CD4-positive, alpha-beta T cell treated with Interleukin-1 beta for 1 hour (primary cell): ENCODE results near the gene SH3YL1.
A peak's percentile ranks its signal among the peaks of the same experiment; 100 is the strongest.

Experiments used
- DNase-seq, 2 donors: peaks; one replicate each; pipeline ENCODE4 v3.0.0-alpha.2; 2020 to 2022

The SH3YL1 gene

DNA sequence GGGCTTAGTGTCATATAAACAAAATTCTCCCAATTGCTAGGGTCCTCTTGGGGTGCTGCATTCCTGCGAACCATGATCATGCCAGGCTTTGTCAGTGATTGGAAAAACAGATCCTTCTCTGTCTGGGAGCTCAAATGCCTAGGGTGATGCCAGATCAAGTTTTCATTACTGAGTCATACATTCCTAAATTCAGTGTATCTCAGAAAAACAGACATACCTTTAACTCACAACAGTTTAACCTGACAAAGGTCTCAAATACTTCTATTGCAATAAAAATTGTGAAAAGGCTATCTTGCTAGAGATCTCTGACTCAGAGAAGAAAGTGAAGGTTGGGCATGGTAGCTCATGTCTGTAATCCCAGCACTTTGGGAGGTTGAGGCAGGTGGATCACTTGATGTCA is 86.9 kb downstream of the SH3YL1 start:
- no peak for DNase-seq

DNA sequence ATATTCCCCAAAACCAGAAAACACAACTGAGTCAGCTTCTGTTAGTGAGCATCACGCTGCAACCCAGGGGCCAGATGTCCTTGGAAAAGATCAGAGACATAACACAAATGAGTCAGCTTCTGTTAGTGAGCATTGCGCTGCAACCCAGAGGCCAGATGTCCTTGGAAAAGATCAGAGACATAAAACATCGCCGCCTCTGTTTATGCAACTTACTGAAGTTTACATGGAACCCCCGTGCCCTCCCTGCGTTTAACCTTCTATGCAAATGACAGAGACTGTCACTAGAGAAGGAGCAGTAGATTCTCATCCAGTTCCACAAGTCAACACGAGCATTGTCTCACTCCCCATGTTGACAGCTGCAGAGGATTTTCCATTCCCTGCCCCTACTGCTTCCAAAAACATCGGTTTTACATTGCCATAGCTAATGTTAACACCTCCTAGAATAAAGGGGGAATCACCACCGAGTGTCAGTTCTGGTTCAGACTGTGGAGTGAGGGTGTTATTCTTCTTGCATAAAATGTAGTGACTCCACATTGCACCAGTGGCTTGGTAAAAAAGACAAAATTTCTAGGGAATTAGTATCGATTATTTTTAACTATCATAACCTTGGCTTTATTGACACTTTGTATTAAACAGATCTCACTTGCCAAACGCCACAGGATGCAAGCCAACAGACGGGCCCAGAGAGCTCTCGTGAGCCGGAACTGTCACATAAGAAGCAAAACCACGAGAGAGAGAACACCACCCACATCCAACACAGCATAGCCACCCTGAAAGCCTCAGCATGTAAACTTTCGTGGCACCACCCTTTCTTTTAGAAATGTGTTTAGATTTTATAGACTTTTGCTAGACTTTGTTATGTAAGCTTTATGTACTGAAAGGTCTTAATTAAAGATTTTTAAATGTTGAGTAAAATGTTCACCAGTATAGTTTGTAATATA is 87.7 kb downstream of the SH3YL1 start:
- peak; percentile 52 to 56 for DNase-seq

DNA sequence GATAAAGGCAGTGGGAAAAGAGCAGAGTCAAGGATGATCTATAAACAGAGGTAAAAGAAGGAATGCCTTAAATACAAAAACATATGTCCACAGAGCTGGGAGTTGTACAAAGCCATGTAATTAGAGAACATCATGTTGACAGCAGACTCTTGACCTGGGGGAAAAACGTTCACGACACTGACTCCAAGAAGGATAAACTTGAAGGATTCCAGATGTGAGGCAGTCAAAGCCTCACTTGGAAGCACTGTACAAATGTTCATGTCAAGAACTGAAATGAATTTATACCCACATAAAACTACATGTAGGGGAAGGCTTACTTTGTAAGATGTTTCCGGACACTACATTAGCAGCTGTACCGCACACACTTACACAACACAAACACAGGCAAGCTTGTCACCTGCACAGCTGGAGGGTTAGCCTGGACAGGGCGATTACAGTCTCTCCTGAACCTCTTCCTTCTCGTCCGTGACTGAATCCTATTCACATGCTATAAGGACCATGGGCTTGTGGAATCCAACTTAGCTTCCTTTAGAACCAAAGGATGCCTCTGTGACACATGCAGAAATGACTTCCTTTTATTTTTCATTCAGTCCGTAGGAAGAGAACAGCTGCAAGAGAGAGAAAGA is 88.6 kb downstream of the SH3YL1 start:
- no peak for DNase-seq

DNA sequence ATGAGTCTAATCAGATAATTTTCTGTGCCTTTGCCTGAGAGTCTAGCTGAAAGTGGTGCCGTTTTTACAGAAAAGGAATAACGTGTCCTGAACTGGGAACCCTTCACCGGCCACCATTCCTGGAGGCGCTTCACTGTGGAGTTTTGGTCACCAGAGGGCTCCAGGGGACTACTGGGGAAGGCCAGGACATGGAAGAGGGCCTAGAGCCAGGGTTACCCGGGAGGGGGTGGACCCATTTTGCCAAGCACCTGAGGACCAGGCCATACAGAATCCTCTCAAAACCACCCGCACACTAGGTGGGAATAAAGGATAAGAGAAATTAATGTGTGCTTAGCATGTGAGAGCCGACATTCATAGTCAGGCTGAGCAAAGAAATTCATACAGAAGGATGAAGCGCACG is 91.7 kb downstream of the SH3YL1 start:
- DNase-seq, result peak; percentile 17 to 30

DNA sequence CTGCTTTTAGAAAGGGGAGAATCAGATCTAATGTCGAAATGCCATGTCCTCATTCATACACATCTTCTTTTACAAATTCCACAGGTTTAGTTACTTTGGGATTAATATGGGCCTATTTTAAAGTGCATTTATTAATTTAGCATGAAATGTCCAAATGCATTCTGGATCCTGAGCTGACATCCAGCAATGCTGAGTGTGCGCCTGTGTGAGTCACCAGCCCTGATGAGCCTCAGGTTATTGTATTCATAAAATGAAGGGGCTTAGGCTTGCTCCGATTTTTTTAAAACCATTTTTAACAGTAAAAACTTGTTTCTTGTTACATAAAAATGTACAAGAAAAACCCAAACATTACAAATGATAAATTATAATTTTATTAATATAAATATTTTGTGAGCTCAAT is 94.1 kb downstream of the SH3YL1 start:
- no peak for DNase-seq
